Skin epidermis (tissue), 12 donors: Measurements from ENCODE around the gene PLEKHM2.

Experiments
- H3K27ac ChIP-seq, 21 experiments: fragments of 200-600 bp; sonication (generic) in 11 of 21; one replicate each; pipeline ENCODE4 v1.5.0; 2020; ENCODE audit warnings: mild to moderate bottlenecking in 3 of 21, inconsistent platforms in 2 of 21, moderate library complexity in 2 of 21
- H3K4me3 ChIP-seq, 7 experiments: fragments of 200-600 bp; sonication (generic) in 2 of 7; one replicate each; pipeline ENCODE4 v1.5.0; 2020; ENCODE audit warnings: inconsistent platforms in 2 of 7, mild to moderate bottlenecking in 2 of 7, moderate library complexity in 1 of 7

PLEKHM2 gene

DNA sequence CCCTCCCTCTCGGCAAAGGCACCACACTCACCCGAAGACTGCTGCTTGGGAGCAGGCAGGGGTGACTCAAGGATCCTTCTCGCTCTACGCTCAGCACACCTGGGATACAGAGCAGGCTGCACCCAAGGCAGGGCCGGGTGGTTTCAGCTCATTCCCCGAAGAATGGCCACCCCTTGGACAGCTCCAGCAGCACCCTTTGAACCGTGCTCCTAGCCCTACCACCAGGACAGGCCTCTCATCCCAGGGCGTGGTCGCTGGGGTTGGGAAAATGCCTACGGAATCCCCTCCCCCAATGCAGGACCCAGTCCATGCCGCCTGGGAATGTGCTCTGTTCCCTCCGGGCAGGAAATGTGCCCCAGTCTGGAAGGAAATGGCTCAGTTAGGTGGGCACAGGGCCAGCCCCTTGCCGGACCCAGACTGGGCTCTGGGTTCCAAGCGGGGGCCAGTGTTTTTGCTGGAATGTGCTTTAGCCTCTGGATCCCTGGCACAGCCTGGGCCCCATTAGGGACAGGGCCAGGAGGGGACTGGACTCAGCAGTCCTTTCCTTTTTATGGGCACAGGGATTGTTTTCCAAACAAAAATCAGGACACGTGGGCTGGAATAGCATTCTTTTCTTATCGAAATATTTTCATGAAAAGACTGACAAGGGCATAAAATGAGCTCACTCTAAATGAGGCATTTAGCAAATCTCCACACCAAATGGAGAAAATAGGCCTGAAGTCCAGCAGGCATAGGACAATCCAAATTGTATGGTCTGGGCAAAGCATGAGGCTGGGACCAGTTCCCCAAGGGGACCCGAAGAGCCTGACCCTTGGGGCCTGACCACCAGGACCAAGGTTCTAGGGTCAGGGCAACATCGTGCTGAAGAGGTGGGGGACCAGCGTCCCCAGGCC is 65.5 kb downstream of the PLEKHM2 start:
- Histone ChIP-seq H3K4me3 (no peak overlapping the region), H3K27ac (peak overlapping the region in 1 of 21 experiments; percentile 31)

DNA sequence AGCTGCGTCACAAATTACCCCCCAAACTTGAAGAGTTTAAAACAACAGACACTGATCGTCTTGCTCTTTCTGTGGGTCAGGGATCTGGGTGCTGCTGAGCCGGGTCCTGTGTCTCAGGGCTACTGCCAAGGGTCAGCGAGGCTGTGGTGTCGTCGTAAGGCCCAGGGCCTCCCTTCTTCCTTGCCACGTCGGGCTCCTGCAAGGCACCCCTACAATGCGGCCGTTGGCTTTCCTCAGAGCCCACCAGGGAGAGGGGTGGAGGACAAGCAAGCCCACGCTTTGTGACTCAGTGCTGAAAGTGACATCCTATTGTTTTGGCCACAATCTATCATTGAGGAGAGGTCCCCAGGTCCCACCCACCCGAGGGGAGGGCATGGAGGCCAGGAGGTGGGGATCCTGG is 66.8 kb downstream of the PLEKHM2 start:
- no peak overlapping the region for H3K27ac ChIP-seq
- no peak overlapping the region for H3K4me3 ChIP-seq

GRCh38 chr1:15751717-15752116 is 67.6 kb downstream of the PLEKHM2 start:
- H3K4me3 ChIP-seq: no peak overlapping the region
- no peak overlapping the region for H3K27ac ChIP-seq

DNA sequence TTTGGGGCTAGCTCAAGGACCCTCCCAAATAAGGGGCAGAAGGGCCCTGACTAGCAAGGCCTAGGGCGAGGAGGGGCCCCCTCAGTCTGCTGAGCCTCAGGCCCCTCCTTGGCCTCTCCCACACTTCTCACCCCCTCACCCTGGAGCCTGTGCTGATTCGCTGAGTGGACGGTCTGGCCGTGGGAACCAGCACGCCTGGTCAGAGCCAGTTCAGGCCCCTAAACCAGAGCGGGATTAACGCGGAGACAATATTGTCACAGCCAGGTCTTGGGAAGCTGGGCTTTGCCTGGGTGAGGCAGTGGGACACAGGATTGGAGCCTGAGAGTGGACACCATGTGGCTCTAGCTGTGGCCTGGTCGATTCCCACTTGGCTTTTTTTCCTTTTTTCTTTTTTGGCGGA is 69.7 kb downstream of the PLEKHM2 start:
- Histone ChIP-seq H3K4me3 (no peak overlapping the region), H3K27ac (no peak overlapping the region)

- Histone ChIP-seq H3K4me3 (no peak overlapping the region), H3K27ac (peak overlapping the region in 1 of 21 experiments; percentile 14)
Observed at GRCh38 chr1:15755021-15755645, 71.0 kb downstream of the PLEKHM2 start.

DNA sequence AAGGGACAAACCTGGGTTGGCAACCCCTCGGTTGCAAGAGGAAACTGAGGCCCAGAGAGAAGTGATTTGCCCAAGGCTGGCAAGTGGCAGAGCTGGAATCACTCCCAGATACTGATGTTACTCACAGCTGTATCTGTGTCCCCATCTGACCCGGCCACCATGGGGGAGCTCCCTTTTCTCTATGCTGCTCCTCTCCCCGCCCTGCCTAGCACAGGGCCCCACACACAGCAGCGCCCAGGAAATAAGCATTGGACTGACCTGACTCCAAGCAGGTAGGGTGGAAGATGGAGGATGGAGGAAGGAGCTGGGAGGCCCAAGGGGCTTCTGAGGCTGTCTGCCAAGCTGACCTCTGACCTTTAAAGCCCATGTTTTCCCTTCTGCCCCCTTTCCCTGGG is 71.5 kb downstream of the PLEKHM2 start:
- no peak overlapping the region for H3K4me3 ChIP-seq
- peak overlapping the region in 1 of 21 experiments; percentile 14 for H3K27ac ChIP-seq

GRCh38 chr1:15756143-15757015 is 72.3 kb downstream of the PLEKHM2 start:
- Histone ChIP-seq H3K27ac (peak overlapping the region in 6 of 21 experiments; percentile 1 to 95 (median 30)), H3K4me3 (peak overlapping the region in 2 of 7 experiments; percentile 6 to 19)

DNA sequence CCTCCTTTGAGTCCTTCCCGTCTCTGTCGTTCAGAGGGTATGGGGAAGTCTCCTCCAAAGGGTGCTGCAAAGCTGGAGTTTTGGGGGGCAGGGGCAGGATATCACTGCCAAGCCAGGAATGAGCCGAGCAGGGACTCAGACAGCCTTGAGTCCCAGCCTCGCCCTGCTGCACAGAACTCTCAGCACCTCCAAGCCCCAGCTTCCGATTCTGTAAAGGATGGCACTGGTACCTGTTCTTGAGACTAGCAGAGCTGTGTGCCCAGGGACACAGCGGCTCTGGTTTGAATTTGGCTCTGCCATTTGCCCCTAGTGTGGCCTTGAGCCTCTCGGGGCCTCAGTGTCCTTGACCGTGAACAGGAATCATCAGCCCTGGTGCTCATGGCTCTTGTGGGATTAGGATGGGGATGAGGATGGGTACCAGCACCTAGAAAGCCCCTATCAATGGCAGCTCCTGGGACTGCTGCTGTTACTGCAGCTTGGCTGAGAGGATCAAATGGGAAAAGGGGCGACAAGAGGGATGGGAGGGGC is 73.0 kb downstream of the PLEKHM2 start:
- H3K27ac ChIP-seq: peak overlapping the region in 5 of 21 experiments; percentile 21 to 95 (median 57)
- H3K4me3 ChIP-seq: peak overlapping the region in 1 of 7 experiments; percentile 19

DNA sequence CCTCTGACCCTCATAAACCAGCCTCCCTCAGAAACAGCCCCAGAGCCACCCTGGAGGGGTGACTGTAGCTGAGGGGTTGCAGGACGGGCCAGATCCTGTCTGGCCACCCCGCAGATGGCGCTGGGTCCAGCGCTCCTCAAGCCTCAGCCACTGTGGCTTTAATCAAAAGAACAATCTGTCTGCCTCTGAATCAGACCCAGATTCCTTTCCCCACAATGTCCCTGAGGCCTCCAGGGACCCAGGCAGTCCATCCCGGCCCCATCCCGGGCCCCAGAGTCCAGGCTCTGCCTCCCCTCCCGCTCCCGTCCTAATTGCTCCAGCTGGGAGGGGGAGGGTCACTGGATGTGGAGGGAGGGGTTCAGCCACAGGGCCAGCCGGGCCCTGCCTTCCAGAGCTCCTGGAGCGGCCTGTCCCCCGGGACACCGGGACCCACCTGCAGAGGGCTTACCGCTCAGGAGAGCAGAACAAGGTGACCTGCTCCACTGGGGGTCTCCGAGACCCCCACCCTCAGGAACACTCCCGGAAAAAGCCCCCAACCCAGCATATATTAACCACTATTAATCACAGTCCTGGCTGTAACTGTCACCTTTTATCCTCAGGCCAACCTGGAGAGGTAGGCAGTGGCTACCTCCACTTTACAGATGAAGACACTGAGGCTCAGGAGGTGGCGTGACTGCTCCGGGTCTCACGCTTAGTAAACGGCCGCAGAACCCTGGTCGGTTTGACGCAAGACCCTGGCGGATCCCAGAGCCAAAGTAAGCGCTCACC is 73.6 kb downstream of the PLEKHM2 start:
- Histone ChIP-seq H3K4me3 (peak overlapping the region; percentile 34 to 78 (median 67)), H3K27ac (peak overlapping the region in 15 of 21 experiments; percentile 57 to 95 (median 88))

GRCh38 chr1:15758343-15758931 is 74.3 kb downstream of the PLEKHM2 start, which contains the start of gene FBLIM1:
Gene FBLIM1, plus strand, starts transcription at chr1:15758795. Its CDS starts 6,189 bp downstream, at chr1:15764984.
- Histone ChIP-seq H3K27ac (peak within 1 kb of the TSS; percentile 48 to 95 (median 83)), H3K4me3 (peak within 1 kb of the TSS; percentile 34 to 78 (median 67))

- H3K27ac ChIP-seq: peak overlapping the region; percentile 48 to 95 (median 83)
- peak overlapping the region; percentile 34 to 78 (median 67) for H3K4me3 ChIP-seq
Observed at GRCh38 chr1:15758953-15759661, 75.0 kb downstream of the PLEKHM2 start.

DNA sequence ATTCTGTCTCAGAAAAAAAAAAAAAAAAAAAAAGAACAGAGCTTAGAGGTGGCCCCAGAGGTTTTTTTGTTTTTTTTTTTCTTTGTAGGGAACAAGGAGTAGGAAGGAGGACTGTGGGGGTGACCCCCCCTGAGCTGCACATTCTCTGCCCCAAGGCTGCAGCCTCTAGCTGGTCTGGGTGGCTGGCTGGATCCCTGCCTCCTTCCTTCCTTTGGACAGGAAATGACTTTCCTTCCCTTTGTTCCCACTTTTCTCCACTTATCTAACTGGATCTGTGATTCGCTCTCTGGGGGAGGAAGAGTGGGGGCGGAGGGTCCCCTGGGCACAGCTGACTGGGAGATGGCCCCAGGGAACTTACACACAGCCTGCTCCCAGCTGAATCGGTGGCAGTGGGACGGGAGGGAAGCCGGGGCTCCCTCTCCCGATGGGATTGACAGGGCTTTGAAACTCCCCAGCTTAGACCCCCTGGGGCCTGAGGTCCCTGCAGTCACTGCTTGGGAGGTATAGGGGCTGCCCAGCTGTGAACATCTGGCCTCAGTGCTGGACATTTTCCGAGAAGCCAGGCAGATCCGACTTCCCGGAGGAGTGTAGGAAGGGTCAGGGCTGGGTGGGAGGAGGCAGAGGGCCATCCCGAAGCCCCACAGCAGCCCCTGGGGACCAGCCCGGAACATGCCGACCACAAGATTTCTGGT is 76.5 kb downstream of the PLEKHM2 start:
- H3K4me3 ChIP-seq: no peak overlapping the region
- H3K27ac ChIP-seq: peak overlapping the region in 16 of 21 experiments; percentile 1 to 95 (median 58)

DNA sequence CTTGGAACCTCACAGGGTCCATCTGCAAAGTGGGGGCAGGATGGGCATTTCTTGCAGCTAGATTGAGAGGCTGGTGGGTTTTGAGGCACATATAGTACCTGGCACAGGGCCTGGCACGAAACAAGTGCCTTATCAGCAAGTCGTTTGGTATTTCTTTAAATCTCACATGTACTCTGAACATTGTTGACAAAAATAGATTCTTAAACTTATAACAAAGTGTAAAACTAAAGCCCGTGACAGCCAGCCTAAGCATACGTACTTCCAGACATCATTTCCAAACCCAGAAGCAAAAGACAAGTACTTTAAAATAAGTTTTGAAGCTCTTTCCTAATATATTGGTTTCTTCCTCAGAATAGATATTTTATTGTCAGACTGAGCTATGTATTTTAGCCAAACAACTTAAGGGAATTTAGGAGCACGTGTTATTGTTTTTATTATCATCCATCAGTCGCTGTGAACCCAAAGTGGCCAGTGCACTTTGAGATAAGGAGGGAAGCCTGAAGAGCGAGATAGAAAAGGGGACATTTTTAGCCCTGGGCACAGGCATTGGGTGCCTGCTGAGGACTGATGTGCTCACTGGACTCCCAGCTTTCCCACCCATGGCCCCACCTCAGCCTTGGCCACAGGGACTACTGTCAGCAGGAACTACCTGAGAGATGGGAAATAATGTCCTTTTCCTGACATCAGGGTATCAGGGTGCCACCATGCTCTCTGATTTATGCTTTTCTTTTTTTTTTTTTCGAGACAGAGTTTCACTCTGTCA is 77.4 kb downstream of the PLEKHM2 start:
- H3K4me3 ChIP-seq: no peak overlapping the region
- H3K27ac ChIP-seq: peak overlapping the region in 9 of 21 experiments; percentile 1 to 95 (median 59)

DNA sequence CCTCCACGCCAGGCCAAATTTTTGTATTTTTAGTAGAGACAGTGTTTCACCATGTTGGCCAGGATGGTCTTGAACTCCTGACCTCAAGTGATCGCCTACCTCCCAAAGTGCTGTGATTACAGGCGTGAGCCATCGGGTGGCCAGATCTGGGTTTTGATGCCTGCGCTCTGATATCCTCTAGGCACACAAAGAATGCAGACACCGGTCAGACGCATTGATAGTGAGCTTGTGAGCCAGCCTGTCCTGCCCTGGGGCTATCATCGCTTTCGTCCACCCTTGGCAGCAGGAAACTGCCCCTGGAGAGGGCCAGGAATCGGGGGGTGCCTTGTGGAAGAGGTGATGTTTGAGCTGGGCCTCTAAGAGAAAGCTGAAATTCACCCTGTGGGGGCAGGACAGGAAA is 78.4 kb downstream of the PLEKHM2 start:
- no peak overlapping the region for H3K27ac ChIP-seq
- H3K4me3 ChIP-seq: no peak overlapping the region

DNA sequence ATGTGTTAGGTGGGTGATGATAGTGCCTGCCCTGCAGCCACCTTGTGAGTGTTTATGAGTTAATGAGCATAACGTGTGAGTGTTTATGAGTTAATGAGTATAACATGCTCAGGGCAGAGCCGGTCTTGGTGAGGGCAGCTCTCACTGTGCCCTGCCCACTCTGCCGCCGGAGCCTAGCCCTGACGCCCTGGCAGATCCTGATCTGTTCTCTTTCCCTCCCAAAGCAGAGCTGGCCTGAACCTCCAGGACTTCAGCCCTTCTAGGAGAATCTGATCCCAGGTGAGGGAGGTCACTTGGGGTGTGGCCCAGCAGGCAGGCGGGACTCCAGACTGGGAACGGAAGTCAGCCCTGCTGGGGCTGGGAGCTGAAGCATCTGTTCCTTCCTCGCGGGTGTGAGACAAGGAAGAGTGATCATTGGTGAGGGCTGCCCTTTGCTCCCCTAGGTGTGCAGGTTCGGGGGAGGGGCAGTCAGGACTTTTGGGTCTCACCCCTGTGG is 80.2 kb downstream of the PLEKHM2 start:
- H3K4me3 ChIP-seq: no peak overlapping the region

GRCh38 chr1:15764890-15765289 is 80.8 kb downstream of the PLEKHM2 start:
- H3K4me3 ChIP-seq: no peak overlapping the region

More for the DNA sequence above, 80.2 kb downstream of the PLEKHM2 start:
- H3K27ac ChIP-seq: peak overlapping the region in 13 of 21 experiments; percentile 6 to 71 (median 42)

More at GRCh38 chr1:15764890-15765289, 80.8 kb downstream of the PLEKHM2 start:
- peak overlapping the region in 11 of 21 experiments; percentile 6 to 71 (median 42) for H3K27ac ChIP-seq
